WTC11 (cell line): ENCODE results near the gene ALDH1A2. TPM values are rescaled to one million over a fixed set of nuclear protein-coding genes. Genes with fewer than 3 reads are reported as not detected.

Experiments
- ATAC-seq: fragments of 200-7000 bp; cut with Tn5 transposase; 2 replicates; pipeline ENCODE4 v1.10.0; 2021; ENCODE audit warnings: mild to moderate bottlenecking, moderate library complexity
- CTCF ChIA-PET: fragments of 300-600 bp; sonication (Branson Sonifier 250); formaldehyde crosslinking; loops from one replicate; lab custom pipeline; 2021; ENCODE audit warnings: antibody characterized with exemption; lab: Charles Lee
- POLR2A ChIA-PET: fragments of 350-600 bp; sonication (Branson Sonifier 250); formaldehyde crosslinking; loops from one replicate; lab custom pipeline; 2021; ENCODE audit warnings: antibody characterized with exemption; lab: Charles Lee
- DNase-seq: peaks from one replicate; pipeline ENCODE4 v3.0.0; 2021; ENCODE audit warnings: low spot score
- H3K27ac Mint-ChIP-seq: 2 replicates; pipeline ENCODE4 v1.8.0; 2021; ENCODE audit warnings: mixed read lengths
- H3K27me3 Mint-ChIP-seq: 2 replicates; pipeline ENCODE4 v1.8.0; 2021; ENCODE audit warnings: low read depth, mild to moderate bottlenecking, moderate library complexity, mixed read lengths
- H3K36me3 Mint-ChIP-seq: 2 replicates; pipeline ENCODE4 v1.8.0; 2021; ENCODE audit warnings: mixed read lengths
- H3K4me1 Mint-ChIP-seq: 2 replicates; pipeline ENCODE4 v1.8.0; 2022; ENCODE audit warnings: mixed read lengths
- H3K4me3 Mint-ChIP-seq: 2 replicates; pipeline ENCODE4 v1.8.0; 2021; ENCODE audit warnings: mild to moderate bottlenecking, moderate library complexity, mixed read lengths
- H3K9me3 Mint-ChIP-seq: 2 replicates; pipeline ENCODE4 v1.8.0; 2021; ENCODE audit warnings: mixed read lengths
- CBFB ChIP-seq: sonication (generic); formaldehyde crosslinking; IDR thresholded peaks from 2 replicates; pipeline ENCODE4 v1.8.1; 2022; ENCODE audit warnings: mild to moderate bottlenecking, low read depth, missing genetic modification reagents
- CREB1 ChIP-seq: sonication (generic); formaldehyde crosslinking; IDR thresholded peaks from 2 replicates; pipeline ENCODE4 v1.8.0; 2023; ENCODE audit warnings: mild to moderate bottlenecking, missing genetic modification reagents
- EMX1 ChIP-seq: fragments of 250-450 bp; sonication (Bioruptor Pico); IDR thresholded peaks from 2 replicates; pipeline ENCODE4 v1.8.0; 2021; ENCODE audit warnings: mild to moderate bottlenecking
- GABPB1 ChIP-seq: sonication (generic); formaldehyde crosslinking; IDR thresholded peaks from 2 replicates; pipeline ENCODE4 v1.8.1; 2023; ENCODE audit warnings: mild to moderate bottlenecking, missing genetic modification reagents
- GRHL2 ChIP-seq: fragments of 250-450 bp; sonication (Bioruptor Pico); IDR thresholded peaks from 2 replicates; pipeline ENCODE4 v1.8.0; 2022; ENCODE audit warnings: mild to moderate bottlenecking, moderate library complexity; ENCODE audit not compliant: insufficient replicate concordance, severe bottlenecking
- HMGA2 ChIP-seq: fragments of 250-450 bp; sonication (Bioruptor Pico); IDR thresholded peaks from 2 replicates; pipeline ENCODE4 v1.4.0; 2021; ENCODE audit warnings: mild to moderate bottlenecking, moderate library complexity
- IRF2 ChIP-seq: sonication (generic); formaldehyde crosslinking; IDR thresholded peaks from 2 replicates; pipeline ENCODE4 v1.8.0; 2022; ENCODE audit warnings: low read depth, missing genetic modification reagents, borderline replicate concordance
- JAZF1 ChIP-seq: fragments of 250-450 bp; sonication (Bioruptor Pico); IDR thresholded peaks from 2 replicates; pipeline ENCODE4 v1.9.0; 2021; ENCODE audit warnings: moderate library complexity, mild to moderate bottlenecking, inconsistent platforms
- MYBL2 ChIP-seq: sonication (generic); formaldehyde crosslinking; IDR thresholded peaks from 2 replicates; pipeline ENCODE4 v1.8.1; 2023; ENCODE audit warnings: mild to moderate bottlenecking, moderate library complexity, missing genetic modification reagents
- NFE2L1 ChIP-seq: sonication (generic); formaldehyde crosslinking; IDR thresholded peaks from 2 replicates; pipeline ENCODE4 v1.8.1; 2023; ENCODE audit warnings: missing genetic modification reagents
- PRRX2 ChIP-seq: fragments of 250-450 bp; sonication (Bioruptor Pico); IDR thresholded peaks from 2 replicates; pipeline ENCODE4 v1.8.0; 2021; ENCODE audit warnings: mild to moderate bottlenecking
- RELA ChIP-seq: sonication (generic); formaldehyde crosslinking; IDR thresholded peaks from 2 replicates; pipeline ENCODE4 v1.8.1; 2022; ENCODE audit warnings: missing genetic modification reagents, mild to moderate bottlenecking, borderline replicate concordance
- RORB ChIP-seq: fragments of 250-450 bp; sonication (Bioruptor Pico); IDR thresholded peaks from 2 replicates; pipeline ENCODE4 v1.9.0; 2021; ENCODE audit warnings: mild to moderate bottlenecking
- TEAD4 ChIP-seq: sonication (generic); formaldehyde crosslinking; IDR thresholded peaks from 2 replicates; pipeline ENCODE4 v1.8.0; 2022; ENCODE audit warnings: mild to moderate bottlenecking, missing genetic modification reagents
- ZBTB21 ChIP-seq: sonication (generic); formaldehyde crosslinking; IDR thresholded peaks from 2 replicates; pipeline ENCODE4 v1.8.1; 2023; ENCODE audit warnings: mild to moderate bottlenecking, missing genetic modification reagents, borderline replicate concordance
- ZNF263 ChIP-seq: sonication (generic); formaldehyde crosslinking; IDR thresholded peaks from 2 replicates; pipeline ENCODE4 v1.8.1; 2022; ENCODE audit warnings: low read depth, mild to moderate bottlenecking, moderate library complexity, missing genetic modification reagents
- ZNF317 ChIP-seq: sonication (generic); formaldehyde crosslinking; IDR thresholded peaks from 2 replicates; pipeline ENCODE4 v1.8.1; 2023; ENCODE audit warnings: low read depth, mild to moderate bottlenecking, moderate library complexity, missing genetic modification reagents, borderline replicate concordance
- total RNA-seq: library from RNA; stranded (reverse); gene quantifications from 3 replicates; pipeline ENCODE4 v1.2.3, GENCODE V29; 2021
- TF ChIP-seq, protein P1 (sequence below): fragments of 250-450 bp; sonication (Bioruptor Pico); IDR thresholded peaks from 2 replicates; pipeline ENCODE4 v1.9.0; 2021; ENCODE audit warnings: moderate library complexity, mild to moderate bottlenecking, inconsistent platforms, borderline replicate concordance
- TF ChIP-seq, protein P2 (sequence below): sonication (generic); formaldehyde crosslinking; IDR thresholded peaks from 2 replicates; pipeline ENCODE4 v1.8.0; 2022; ENCODE audit warnings: mild to moderate bottlenecking, missing genetic modification reagents
- TF ChIP-seq, protein P3 (sequence below): fragments of 200-600 bp; IDR thresholded peaks from 2 replicates; pipeline ENCODE4 v1.8.0; 2022; ENCODE audit warnings: antibody characterized with exemption
- TF ChIP-seq, protein P4 (sequence below): fragments of 250-450 bp; sonication (Bioruptor Pico); IDR thresholded peaks from 2 replicates; pipeline ENCODE4 v1.9.0; 2021; ENCODE audit warnings: mild to moderate bottlenecking
- TF ChIP-seq, protein P5 (sequence below): sonication (generic); formaldehyde crosslinking; IDR thresholded peaks from 2 replicates; pipeline ENCODE4 v1.8.1; 2023; ENCODE audit warnings: mild to moderate bottlenecking, missing genetic modification reagents, moderate library complexity
- TF ChIP-seq, protein P6 (sequence below): sonication (generic); formaldehyde crosslinking; IDR thresholded peaks from 2 replicates; pipeline ENCODE4 v1.8.0; 2023; ENCODE audit warnings: mild to moderate bottlenecking, missing genetic modification reagents
- TF ChIP-seq, protein P7 (sequence below): sonication (generic); formaldehyde crosslinking; IDR thresholded peaks from 2 replicates; pipeline ENCODE4 v1.8.0; 2022; ENCODE audit warnings: mild to moderate bottlenecking, missing genetic modification reagents

The ALDH1A2 gene
- total RNA-seq, 1 experiment from 2014 or later, result 1.1 TPM

DNA sequence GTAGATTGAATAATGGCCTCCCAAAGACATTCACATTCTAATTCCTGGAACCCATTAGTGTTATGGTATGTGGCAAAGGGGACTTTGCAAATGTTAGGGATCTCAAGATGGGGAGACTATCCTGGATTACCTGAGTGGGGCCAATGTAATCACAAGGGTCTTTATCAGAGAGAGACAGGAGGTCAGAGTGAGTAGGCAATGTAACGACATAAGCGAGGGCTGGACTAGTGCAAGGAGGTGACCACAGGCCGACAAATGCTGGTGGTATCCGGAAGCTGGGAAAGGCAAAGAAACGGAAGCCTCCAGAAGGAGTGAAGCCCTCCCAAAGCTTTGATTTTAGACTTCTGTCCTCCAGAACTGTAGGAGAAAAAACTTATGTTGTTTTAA lies 46.2 kb upstream of the ALDH1A2 start:
- no peaks in the 10 kb centered on the region for H3K36me3 Mint-ChIP-seq
- ATAC-seq, result no peak
- no peak for DNase-seq
- no peaks in the 10 kb centered on the region for H3K27me3 Mint-ChIP-seq
- no peak overlapping the region for H3K4me3 Mint-ChIP-seq
- TF ChIP-seq, protein P1, sequence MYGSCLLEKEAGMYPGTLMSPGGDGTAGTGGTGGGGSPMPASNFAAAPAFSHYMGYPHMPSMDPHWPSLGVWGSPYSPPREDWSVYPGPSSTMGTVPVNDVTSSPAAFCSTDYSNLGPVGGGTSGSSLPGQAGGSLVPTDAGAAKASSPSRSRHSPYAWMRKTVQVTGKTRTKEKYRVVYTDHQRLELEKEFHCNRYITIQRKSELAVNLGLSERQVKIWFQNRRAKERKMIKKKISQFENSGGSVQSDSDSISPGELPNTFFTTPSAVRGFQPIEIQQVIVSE, result no peak
- TF ChIP-seq HMGA2 (CRISPR knock-in tag), result no peak
- no peak for TF ChIP-seq PRRX2 (CRISPR knock-in tag)
- TF ChIP-seq, protein P2, sequence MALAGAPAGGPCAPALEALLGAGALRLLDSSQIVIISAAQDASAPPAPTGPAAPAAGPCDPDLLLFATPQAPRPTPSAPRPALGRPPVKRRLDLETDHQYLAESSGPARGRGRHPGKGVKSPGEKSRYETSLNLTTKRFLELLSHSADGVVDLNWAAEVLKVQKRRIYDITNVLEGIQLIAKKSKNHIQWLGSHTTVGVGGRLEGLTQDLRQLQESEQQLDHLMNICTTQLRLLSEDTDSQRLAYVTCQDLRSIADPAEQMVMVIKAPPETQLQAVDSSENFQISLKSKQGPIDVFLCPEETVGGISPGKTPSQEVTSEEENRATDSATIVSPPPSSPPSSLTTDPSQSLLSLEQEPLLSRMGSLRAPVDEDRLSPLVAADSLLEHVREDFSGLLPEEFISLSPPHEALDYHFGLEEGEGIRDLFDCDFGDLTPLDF (CRISPR knock-in tag), result no peak
- no peak for TF ChIP-seq CREB1 (CRISPR knock-in tag)
- no peak for TF ChIP-seq JAZF1 (CRISPR knock-in tag)
- TF ChIP-seq, protein P3, sequence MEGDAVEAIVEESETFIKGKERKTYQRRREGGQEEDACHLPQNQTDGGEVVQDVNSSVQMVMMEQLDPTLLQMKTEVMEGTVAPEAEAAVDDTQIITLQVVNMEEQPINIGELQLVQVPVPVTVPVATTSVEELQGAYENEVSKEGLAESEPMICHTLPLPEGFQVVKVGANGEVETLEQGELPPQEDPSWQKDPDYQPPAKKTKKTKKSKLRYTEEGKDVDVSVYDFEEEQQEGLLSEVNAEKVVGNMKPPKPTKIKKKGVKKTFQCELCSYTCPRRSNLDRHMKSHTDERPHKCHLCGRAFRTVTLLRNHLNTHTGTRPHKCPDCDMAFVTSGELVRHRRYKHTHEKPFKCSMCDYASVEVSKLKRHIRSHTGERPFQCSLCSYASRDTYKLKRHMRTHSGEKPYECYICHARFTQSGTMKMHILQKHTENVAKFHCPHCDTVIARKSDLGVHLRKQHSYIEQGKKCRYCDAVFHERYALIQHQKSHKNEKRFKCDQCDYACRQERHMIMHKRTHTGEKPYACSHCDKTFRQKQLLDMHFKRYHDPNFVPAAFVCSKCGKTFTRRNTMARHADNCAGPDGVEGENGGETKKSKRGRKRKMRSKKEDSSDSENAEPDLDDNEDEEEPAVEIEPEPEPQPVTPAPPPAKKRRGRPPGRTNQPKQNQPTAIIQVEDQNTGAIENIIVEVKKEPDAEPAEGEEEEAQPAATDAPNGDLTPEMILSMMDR, result no peak
- no peaks in the 10 kb centered on the region for H3K9me3 Mint-ChIP-seq
- H3K27ac Mint-ChIP-seq, result no peak overlapping the region
- H3K4me1 Mint-ChIP-seq, result peaks cover 4% of the 10 kb centered on the region
- POLR2A ChIA-PET, result no interaction called here
- CTCF ChIA-PET, result no interaction called here

DNA sequence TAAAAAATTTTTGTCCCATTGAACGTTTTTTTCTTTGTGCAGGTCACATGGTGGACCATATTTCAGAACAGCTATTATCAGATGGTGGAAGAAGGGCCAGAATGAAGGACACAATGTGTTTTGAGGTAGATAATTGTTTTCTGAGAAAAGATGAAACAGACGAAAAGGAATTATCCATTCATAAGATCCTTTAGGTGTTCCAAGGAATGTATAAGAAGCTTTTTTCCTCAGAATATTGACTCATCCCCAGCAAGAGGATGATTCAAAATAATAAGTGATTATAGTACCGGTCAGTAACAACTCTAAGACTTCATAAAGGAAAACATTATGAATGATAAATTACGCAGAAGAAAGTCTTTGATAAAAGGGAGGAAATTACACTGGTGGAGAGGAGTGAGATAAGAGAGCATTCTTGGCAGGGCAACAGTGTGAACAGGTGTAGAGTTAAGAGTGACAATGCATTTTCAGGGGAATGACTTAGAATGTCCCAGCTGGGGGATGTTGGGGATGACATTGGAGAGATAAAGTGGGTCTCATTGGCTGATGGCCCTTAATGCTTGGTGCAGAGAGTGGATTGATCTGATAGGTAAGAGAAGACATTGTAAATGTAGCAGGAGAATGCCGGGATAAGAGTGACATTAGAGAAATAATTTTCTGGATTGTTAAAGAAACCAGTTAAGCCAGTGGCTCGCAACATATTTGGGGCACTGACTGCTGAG lies 45.6 kb upstream of the ALDH1A2 start:
- Mint-ChIP-seq H3K27me3 (no peaks in the 10 kb centered on the region), H3K27ac (no peak overlapping the region), H3K9me3 (no peaks in the 10 kb centered on the region), H3K4me1 (peaks cover 4% of the 10 kb centered on the region), H3K36me3 (no peaks in the 10 kb centered on the region), H3K4me3 (no peak overlapping the region)
- ATAC-seq (no peak), DNase-seq (no peak)
- POLR2A ChIA-PET, result no interaction called here
- CTCF ChIA-PET, result interaction anchor here (1.1 kb wide), 1 partner anchor 40 kb away, joined by 3 read pairs; no protein-coding TSS in a partner anchor
- TF ChIP-seq EMX1 (CRISPR knock-in tag) (no peak), TEAD4 (CRISPR knock-in tag) (no peak), RORB (no peak), GRHL2 (no peak), ZNF317 (no peak), RELA (CRISPR knock-in tag) (no peak)
- TF ChIP-seq, protein P4, sequence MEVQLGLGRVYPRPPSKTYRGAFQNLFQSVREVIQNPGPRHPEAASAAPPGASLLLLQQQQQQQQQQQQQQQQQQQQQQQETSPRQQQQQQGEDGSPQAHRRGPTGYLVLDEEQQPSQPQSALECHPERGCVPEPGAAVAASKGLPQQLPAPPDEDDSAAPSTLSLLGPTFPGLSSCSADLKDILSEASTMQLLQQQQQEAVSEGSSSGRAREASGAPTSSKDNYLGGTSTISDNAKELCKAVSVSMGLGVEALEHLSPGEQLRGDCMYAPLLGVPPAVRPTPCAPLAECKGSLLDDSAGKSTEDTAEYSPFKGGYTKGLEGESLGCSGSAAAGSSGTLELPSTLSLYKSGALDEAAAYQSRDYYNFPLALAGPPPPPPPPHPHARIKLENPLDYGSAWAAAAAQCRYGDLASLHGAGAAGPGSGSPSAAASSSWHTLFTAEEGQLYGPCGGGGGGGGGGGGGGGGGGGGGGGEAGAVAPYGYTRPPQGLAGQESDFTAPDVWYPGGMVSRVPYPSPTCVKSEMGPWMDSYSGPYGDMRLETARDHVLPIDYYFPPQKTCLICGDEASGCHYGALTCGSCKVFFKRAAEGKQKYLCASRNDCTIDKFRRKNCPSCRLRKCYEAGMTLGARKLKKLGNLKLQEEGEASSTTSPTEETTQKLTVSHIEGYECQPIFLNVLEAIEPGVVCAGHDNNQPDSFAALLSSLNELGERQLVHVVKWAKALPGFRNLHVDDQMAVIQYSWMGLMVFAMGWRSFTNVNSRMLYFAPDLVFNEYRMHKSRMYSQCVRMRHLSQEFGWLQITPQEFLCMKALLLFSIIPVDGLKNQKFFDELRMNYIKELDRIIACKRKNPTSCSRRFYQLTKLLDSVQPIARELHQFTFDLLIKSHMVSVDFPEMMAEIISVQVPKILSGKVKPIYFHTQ, result no peak
- TF ChIP-seq, protein P5, sequence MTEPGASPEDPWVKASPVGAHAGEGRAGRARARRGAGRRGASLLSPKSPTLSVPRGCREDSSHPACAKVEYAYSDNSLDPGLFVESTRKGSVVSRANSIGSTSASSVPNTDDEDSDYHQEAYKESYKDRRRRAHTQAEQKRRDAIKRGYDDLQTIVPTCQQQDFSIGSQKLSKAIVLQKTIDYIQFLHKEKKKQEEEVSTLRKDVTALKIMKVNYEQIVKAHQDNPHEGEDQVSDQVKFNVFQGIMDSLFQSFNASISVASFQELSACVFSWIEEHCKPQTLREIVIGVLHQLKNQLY, result no peak

DNA sequence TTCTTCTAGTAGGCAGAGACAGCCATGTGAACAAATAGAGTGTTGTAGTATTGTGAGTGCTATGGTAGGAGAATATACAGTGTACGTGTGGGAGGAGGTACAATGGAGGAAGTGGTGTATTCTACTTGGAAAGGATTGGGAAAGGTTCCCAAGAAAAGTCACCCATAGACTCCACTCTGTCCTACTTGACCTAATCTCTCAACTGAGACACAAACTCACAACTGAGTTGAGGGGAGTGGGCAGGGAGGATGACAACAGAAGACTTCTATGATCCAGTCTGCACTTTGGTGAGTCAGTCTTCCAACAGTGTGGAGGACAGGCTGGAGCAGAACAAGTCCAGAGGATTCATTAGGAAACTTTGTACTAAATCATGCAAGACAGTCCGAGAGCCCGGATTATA lies 43.9 kb upstream of the ALDH1A2 start:
- POLR2A ChIA-PET, result no interaction called here
- CTCF ChIA-PET, result no interaction called here
- H3K9me3 Mint-ChIP-seq, result no peaks in the 10 kb centered on the region
- TF ChIP-seq GABPB1, result no peak
- no peak for TF ChIP-seq ZBTB21 (CRISPR knock-in tag)
- TF ChIP-seq IRF2, result no peak
- TF ChIP-seq MYBL2 (CRISPR knock-in tag), result no peak
- TF ChIP-seq, protein P6, sequence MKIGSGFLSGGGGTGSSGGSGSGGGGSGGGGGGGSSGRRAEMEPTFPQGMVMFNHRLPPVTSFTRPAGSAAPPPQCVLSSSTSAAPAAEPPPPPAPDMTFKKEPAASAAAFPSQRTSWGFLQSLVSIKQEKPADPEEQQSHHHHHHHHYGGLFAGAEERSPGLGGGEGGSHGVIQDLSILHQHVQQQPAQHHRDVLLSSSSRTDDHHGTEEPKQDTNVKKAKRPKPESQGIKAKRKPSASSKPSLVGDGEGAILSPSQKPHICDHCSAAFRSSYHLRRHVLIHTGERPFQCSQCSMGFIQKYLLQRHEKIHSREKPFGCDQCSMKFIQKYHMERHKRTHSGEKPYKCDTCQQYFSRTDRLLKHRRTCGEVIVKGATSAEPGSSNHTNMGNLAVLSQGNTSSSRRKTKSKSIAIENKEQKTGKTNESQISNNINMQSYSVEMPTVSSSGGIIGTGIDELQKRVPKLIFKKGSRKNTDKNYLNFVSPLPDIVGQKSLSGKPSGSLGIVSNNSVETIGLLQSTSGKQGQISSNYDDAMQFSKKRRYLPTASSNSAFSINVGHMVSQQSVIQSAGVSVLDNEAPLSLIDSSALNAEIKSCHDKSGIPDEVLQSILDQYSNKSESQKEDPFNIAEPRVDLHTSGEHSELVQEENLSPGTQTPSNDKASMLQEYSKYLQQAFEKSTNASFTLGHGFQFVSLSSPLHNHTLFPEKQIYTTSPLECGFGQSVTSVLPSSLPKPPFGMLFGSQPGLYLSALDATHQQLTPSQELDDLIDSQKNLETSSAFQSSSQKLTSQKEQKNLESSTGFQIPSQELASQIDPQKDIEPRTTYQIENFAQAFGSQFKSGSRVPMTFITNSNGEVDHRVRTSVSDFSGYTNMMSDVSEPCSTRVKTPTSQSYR, result no peak
- TF ChIP-seq, protein P7, sequence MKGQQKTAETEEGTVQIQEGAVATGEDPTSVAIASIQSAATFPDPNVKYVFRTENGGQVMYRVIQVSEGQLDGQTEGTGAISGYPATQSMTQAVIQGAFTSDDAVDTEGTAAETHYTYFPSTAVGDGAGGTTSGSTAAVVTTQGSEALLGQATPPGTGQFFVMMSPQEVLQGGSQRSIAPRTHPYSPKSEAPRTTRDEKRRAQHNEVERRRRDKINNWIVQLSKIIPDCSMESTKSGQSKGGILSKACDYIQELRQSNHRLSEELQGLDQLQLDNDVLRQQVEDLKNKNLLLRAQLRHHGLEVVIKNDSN (CRISPR knock-in tag), result no peak
- no peak for TF ChIP-seq ZNF263 (CRISPR knock-in tag)
- no peak for TF ChIP-seq CBFB
- TF ChIP-seq NFE2L1, result no peak

More for the DNA sequence above, 43.9 kb upstream of the ALDH1A2 start:
- no peaks in the 10 kb centered on the region for H3K36me3 Mint-ChIP-seq
- ATAC-seq (no peak), DNase-seq (no peak)
- peaks cover 4% of the 10 kb centered on the region for H3K4me1 Mint-ChIP-seq
- no peaks in the 10 kb centered on the region for H3K27me3 Mint-ChIP-seq
- H3K27ac Mint-ChIP-seq, result no peak overlapping the region
- no peak overlapping the region for H3K4me3 Mint-ChIP-seq
